Tibial nerve (tissue), 4 donors: ENCODE results near the gene JMJD1C. TPM values are rescaled to one million over a fixed set of nuclear protein-coding genes. Genes with fewer than 3 reads are reported as not detected.

ENCODE experiments used
- DNase-seq, 2 donors: peaks; one replicate each; pipeline ENCODE4 v3.0.0-alpha.2; 2019; ENCODE audit warnings: low spot score in 2 of 2
- H3K27ac ChIP-seq, 4 donors: fragments of 200-600 bp; sonication (generic) in 3 of 4; one replicate each; pipeline ENCODE4 v1.5.1; 2017 to 2019; ENCODE audit warnings: mild to moderate bottlenecking in 1 of 4
- H3K27me3 ChIP-seq, 2 donors: fragments of 200-600 bp; sonication (generic) in 1 of 2; one replicate each; pipeline versions ENCODE4 v1.5.1 to v1.6.0; 2017 to 2019
- H3K36me3 ChIP-seq, 3 donors: fragments of 200-600 bp; sonication (generic); one replicate each; pipeline ENCODE4 v1.5.1; 2018 to 2019
- H3K4me1 ChIP-seq, 4 donors: fragments of 200-600 bp; sonication (generic) in 3 of 4; one replicate each; pipeline ENCODE4 v1.5.1; 2017 to 2019
- H3K4me3 ChIP-seq, 4 donors: fragments of 200-600 bp; sonication (generic) in 3 of 4; one replicate each; pipeline ENCODE4 v1.5.1; 2017 to 2019; ENCODE audit warnings: mild to moderate bottlenecking in 1 of 4, moderate library complexity in 1 of 4
- H3K9me3 ChIP-seq, 4 donors: fragments of 200-600 bp; sonication (generic) in 3 of 4; one replicate each; pipeline ENCODE4 v1.5.1; 2017 to 2019
- EP300 ChIP-seq, 2 donors: sonication (generic); formaldehyde crosslinking; IDR thresholded peaks; one replicate each; pipeline ENCODE4 v1.6.1; 2017; ENCODE audit warnings: antibody characterized with exemption in 2 of 2, mild to moderate bottlenecking in 1 of 2
- POLR2A ChIP-seq, 2 donors: fragments of 450-650 bp; IDR thresholded peaks; one replicate each; pipeline ENCODE4 v1.6.1; 2017; ENCODE audit warnings: antibody characterized with exemption in 2 of 2, mild to moderate bottlenecking in 2 of 2, moderate library complexity in 2 of 2
- WGBS, 2 donors: methylation state at CpG; one replicate each; pipeline ENCODE4 v1.1.5; 2018; 5-methylcytosine and 5-hydroxymethylcytosine counted together
- total RNA-seq, 4 donors: library from RNA; depleted of rRNA; stranded (reverse); fragments of >200 nt; gene quantifications; one replicate each; pipeline ENCODE4 v1.1.0, GENCODE V29; 2016
- TF ChIP-seq, protein P1 (sequence below), 5 experiments: fragments of 200-600 bp in 3 of 5; fragments of 450-650 bp in 2 of 5; sonication (generic) in 3 of 5; IDR thresholded peaks; one replicate each; pipeline ENCODE4 v1.5.1; 2016 to 2019; ENCODE audit warnings: antibody characterized with exemption in 5 of 5, mild to moderate bottlenecking in 3 of 5, moderate library complexity in 2 of 5

JMJD1C gene
- total RNA-seq, 4 donors from 2014 or later: 100 to 156 (median 131) TPM

DNA sequence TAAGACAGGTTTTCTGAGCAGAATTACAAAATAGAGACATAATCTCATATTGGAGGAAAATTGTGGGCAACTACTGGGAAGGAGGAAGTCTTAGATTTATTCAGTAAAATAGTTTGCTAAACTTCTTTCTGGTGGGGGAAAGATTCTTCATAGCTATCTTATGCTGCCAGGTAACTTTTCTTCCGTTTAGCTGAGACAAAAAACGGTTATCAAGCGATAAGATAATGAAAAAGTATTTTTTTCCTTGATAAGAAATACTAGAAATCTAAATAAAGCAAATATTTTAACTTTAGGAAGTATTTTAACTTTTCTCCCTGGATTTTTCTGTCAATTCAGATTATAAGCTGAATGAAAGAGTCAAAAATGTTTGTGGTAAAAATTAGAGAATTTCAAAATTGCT, 52.3 kb downstream of the JMJD1C start:
- WGBS, 2 donors: 94 to 95% methylated on average over 3 of the region's 3 CpGs
- H3K4me3 ChIP-seq: no peak overlapping the region
- no peak overlapping the region for H3K27ac ChIP-seq
- H3K4me1 ChIP-seq: peaks cover 0 to 66% (median 11%) of the 10 kb centered on the region in 4 donors
- DNase-seq: no peak
- TF ChIP-seq EP300 (IDR thresholded peaks at IDR 0.05) (no peak), POLR2A (IDR thresholded peaks at IDR 0.05) (no peak)
- TF ChIP-seq, protein P1, sequence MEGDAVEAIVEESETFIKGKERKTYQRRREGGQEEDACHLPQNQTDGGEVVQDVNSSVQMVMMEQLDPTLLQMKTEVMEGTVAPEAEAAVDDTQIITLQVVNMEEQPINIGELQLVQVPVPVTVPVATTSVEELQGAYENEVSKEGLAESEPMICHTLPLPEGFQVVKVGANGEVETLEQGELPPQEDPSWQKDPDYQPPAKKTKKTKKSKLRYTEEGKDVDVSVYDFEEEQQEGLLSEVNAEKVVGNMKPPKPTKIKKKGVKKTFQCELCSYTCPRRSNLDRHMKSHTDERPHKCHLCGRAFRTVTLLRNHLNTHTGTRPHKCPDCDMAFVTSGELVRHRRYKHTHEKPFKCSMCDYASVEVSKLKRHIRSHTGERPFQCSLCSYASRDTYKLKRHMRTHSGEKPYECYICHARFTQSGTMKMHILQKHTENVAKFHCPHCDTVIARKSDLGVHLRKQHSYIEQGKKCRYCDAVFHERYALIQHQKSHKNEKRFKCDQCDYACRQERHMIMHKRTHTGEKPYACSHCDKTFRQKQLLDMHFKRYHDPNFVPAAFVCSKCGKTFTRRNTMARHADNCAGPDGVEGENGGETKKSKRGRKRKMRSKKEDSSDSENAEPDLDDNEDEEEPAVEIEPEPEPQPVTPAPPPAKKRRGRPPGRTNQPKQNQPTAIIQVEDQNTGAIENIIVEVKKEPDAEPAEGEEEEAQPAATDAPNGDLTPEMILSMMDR (IDR thresholded peaks at IDR 0.05): no peak
- H3K27me3 ChIP-seq: no peaks in the 10 kb centered on the region
- H3K9me3 ChIP-seq: no peaks in the 10 kb centered on the region
- no peaks in the 10 kb centered on the region for H3K36me3 ChIP-seq

DNA sequence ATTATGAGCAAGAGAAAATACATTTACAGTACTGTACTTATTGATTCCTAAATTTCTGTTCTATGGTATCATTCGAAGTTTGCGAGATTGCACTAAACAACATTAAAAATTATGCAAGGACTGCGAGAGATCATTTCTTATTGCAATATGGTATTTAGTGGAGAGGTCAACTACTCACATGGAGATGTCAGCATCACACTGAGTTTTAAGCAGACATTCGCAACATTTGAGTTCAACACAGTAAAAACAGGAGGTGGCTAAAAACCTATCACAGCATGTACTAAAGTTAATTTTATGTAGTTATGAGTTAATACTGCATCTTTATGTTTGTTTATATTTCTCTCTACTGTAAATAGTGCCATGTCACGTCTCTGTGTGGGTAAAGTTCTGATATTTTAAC, 53.5 kb downstream of the JMJD1C start:
- no peak overlapping the region for H3K27ac ChIP-seq
- H3K27me3 ChIP-seq: no peaks in the 10 kb centered on the region
- H3K36me3 ChIP-seq: peaks cover 0 to 3% (median 0%) of the 10 kb centered on the region in 3 donors
- TF ChIP-seq, protein P1 (IDR thresholded peaks at IDR 0.05): no peak
- TF ChIP-seq EP300 (IDR thresholded peaks at IDR 0.05) (no peak), POLR2A (IDR thresholded peaks at IDR 0.05) (no peak)
- H3K4me3 ChIP-seq: no peak overlapping the region
- H3K4me1 ChIP-seq: peaks cover 0 to 55% (median 11%) of the 10 kb centered on the region in 4 donors
- WGBS, 2 donors: 93 to 97% methylated on average over 5 of the region's 5 CpGs
- DNase-seq: no peak
- H3K9me3 ChIP-seq: no peaks in the 10 kb centered on the region

DNA sequence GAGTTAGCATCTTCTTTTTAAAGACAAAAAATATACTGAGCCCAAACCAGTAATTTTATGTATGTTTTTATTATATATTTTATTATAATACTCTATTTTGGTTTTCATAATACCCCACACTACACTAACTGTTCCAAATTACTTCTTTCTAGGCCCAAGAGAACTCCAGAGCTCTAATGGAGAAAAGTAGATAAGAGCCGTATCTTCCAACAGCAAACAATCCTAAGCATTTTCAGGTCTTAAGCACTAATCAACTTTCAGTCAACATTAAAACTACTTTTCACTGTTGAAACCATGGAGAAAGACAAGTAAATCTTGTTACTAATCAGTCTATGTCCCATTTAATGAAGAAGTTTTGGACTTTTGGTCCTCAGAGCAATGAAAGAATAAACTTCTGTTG, 55.1 kb downstream of the JMJD1C start:
- peaks cover 0 to 38% (median 3%) of the 10 kb centered on the region in 4 donors for H3K4me1 ChIP-seq
- H3K27ac ChIP-seq: no peak overlapping the region
- no peaks in the 10 kb centered on the region for H3K9me3 ChIP-seq
- H3K27me3 ChIP-seq: no peaks in the 10 kb centered on the region
- peaks cover 0 to 3% (median 0%) of the 10 kb centered on the region in 3 donors for H3K36me3 ChIP-seq
- WGBS, 2 donors: 85 to 95% methylated on average over 1 of the region's 1 CpG
- TF ChIP-seq EP300 (IDR thresholded peaks at IDR 0.05): no peak
- no peak for TF ChIP-seq POLR2A (IDR thresholded peaks at IDR 0.05)
- TF ChIP-seq, protein P1 (IDR thresholded peaks at IDR 0.05): no peak
- no peak overlapping the region for H3K4me3 ChIP-seq
- DNase-seq: no peak

DNA sequence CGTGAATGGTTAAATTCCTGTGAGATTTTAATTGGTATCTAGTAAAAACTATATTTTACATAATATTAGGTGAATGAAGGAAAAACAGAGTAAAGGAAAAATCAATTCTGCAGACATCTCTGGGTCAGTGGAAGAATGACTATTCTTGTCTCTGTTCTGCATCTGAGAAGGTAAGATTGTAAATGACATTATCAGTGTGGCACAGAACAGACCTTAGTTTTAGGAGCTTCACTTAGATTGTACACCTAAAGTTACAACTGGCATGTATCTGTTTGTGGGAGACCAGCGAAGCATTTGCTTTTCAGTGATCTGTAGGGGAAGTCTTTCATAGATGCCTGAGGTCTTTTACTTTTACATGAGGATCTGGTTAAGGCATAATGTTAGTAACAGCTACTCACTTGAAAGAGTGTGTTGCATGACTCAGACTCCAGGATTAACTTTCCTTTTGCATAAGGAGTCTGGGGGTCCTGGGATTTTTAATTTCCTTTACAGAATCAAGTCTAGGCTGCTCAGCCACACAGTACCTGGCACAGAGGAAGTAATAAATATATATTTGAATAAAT, 56.2 kb downstream of the JMJD1C start:
- DNase-seq: no peak
- peaks cover 0 to 30% (median 2%) of the 10 kb centered on the region in 4 donors for H3K4me1 ChIP-seq
- no peaks in the 10 kb centered on the region for H3K27me3 ChIP-seq
- WGBS, 2 donors: 88 to 91% methylated on average over 2 of the region's 2 CpGs
- no peaks in the 10 kb centered on the region for H3K9me3 ChIP-seq
- no peak overlapping the region for H3K27ac ChIP-seq
- no peak for TF ChIP-seq POLR2A (IDR thresholded peaks at IDR 0.05)
- TF ChIP-seq EP300 (IDR thresholded peaks at IDR 0.05): no peak
- TF ChIP-seq, protein P1 (IDR thresholded peaks at IDR 0.05): no peak
- H3K4me3 ChIP-seq: no peak overlapping the region
- H3K36me3 ChIP-seq: peaks cover 0 to 3% (median 0%) of the 10 kb centered on the region in 3 donors

DNA sequence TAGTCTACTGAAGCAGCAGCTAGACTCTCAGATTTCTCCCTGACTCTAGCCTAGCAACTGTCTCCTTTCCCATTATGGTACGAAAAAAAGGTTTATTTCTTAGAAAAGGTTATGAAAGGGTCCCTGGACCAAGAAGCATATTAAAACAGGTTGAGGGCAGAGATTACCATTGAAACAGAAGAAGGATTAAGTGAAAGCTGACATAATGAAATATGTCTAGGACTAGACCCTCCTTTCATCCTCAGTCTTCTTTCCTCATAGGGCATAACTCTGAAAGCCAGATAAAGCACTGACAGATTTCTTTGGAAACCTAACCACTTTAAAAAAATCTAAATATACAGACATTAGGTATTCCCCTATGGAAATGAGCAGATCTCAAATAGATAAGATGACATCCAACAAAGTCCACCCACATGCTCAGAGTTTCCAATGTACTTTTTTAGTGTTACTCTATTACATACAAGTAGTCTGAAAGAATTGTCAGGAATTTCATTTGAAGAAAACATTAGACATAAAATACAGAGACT, 58.6 kb downstream of the JMJD1C start:
- TF ChIP-seq POLR2A (IDR thresholded peaks at IDR 0.05) (no peak), EP300 (IDR thresholded peaks at IDR 0.05) (no peak)
- TF ChIP-seq, protein P1 (IDR thresholded peaks at IDR 0.05): no peak
- no peaks in the 10 kb centered on the region for H3K9me3 ChIP-seq
- 97 to 100% methylated on average over 1 of the region's 1 CpG for WGBS, 2 donors
- no peak overlapping the region for H3K4me3 ChIP-seq
- no peak overlapping the region for H3K27ac ChIP-seq
- no peaks in the 10 kb centered on the region for H3K27me3 ChIP-seq
- peaks cover 0 to 21% (median 0%) of the 10 kb centered on the region in 4 donors for H3K4me1 ChIP-seq
- H3K36me3 ChIP-seq: peaks cover 0 to 3% (median 0%) of the 10 kb centered on the region in 3 donors
- DNase-seq: no peak
